KMS-11 (cell line): ENCODE results near the gene GALP.

Experiments
- H2AFZ ChIP-seq: fragments of 200-600 bp; sonication (generic); 2 replicates; pipeline ENCODE4 v1.6.1; 2016; ENCODE audit warnings: antibody characterized with exemption, mixed run types, low read depth
- H3K27ac ChIP-seq: fragments of 200-600 bp; sonication (generic); 2 replicates; pipeline ENCODE4 v1.6.1; 2016; ENCODE audit warnings: mild to moderate bottlenecking, mixed run types
- H3K27me3 ChIP-seq: fragments of 200-600 bp; sonication (generic); 2 replicates; pipeline ENCODE4 v1.6.1; 2017; ENCODE audit warnings: mild to moderate bottlenecking, low read depth, mixed run types, moderate library complexity; ENCODE audit not compliant: insufficient read depth
- H3K36me3 ChIP-seq: fragments of 200-600 bp; sonication (generic); 2 replicates; pipeline ENCODE4 v1.6.1; 2017; ENCODE audit warnings: mild to moderate bottlenecking, mixed run types; ENCODE audit not compliant: insufficient read depth
- H3K4me1 ChIP-seq: fragments of 200-600 bp; sonication (generic); 2 replicates; pipeline ENCODE4 v1.6.1; 2016; ENCODE audit warnings: mild to moderate bottlenecking, low read depth, mixed run types; ENCODE audit not compliant: poor library complexity, severe bottlenecking
- H3K4me2 ChIP-seq: fragments of 200-600 bp; sonication (generic); 2 replicates; pipeline ENCODE4 v1.7.0; 2016; ENCODE audit warnings: mild to moderate bottlenecking, mixed run types
- H3K4me3 ChIP-seq: fragments of 200-600 bp; sonication (generic); IDR thresholded peaks from 2 replicates; pipeline ENCODE4 v1.6.1; 2017; ENCODE audit warnings: low read depth, low read length, mixed read lengths; ENCODE audit not compliant: insufficient read depth
- H3K79me2 ChIP-seq: fragments of 200-600 bp; sonication (generic); 2 replicates; pipeline ENCODE4 v1.6.1; 2016; ENCODE audit warnings: low read depth, mixed run types; ENCODE audit not compliant: insufficient read depth
- H3K9ac ChIP-seq: fragments of 200-600 bp; sonication (generic); 2 replicates; pipeline ENCODE4 v1.6.1; 2016; ENCODE audit warnings: mild to moderate bottlenecking, mixed run types
- H4K20me1 ChIP-seq: fragments of 200-600 bp; sonication (generic); 2 replicates; pipeline ENCODE4 v1.6.1; 2016; ENCODE audit warnings: mild to moderate bottlenecking, mixed run types; ENCODE audit not compliant: insufficient read depth
- CTCF ChIP-seq: fragments of 200-600 bp; sonication (generic); conservative IDR thresholded peaks from 2 replicates; pipeline ENCODE4 v1.6.1; 2017; ENCODE audit warnings: low read depth, mild to moderate bottlenecking, antibody characterized with exemption, low read length, moderate library complexity, mixed read lengths

GALP gene

GRCh38 chr19:56221851-56222250 is 46.0 kb downstream of the GALP start:
- no peaks in the 10 kb centered on the region for H3K27me3 ChIP-seq

GRCh38 chr19:56222901-56223300 is 47.1 kb downstream of the GALP start:
- no peak overlapping the region for H3K9ac ChIP-seq
- H3K36me3 ChIP-seq, result no peaks in the 10 kb centered on the region
- no peaks in the 10 kb centered on the region for H3K27me3 ChIP-seq
- H3K4me3 ChIP-seq, result no peak overlapping the region
- H3K4me1 ChIP-seq, result no peaks in the 10 kb centered on the region
- H4K20me1 ChIP-seq, result no peaks in the 10 kb centered on the region
- H2AFZ ChIP-seq, result no peak overlapping the region
- H3K4me2 ChIP-seq, result no peak overlapping the region
- no peak for TF ChIP-seq CTCF
- H3K27ac ChIP-seq, result no peak overlapping the region
- no peaks in the 10 kb centered on the region for H3K79me2 ChIP-seq

More at GRCh38 chr19:56221851-56222250, 46.0 kb downstream of the GALP start:
- Histone ChIP-seq H3K36me3 (no peaks in the 10 kb centered on the region), H2AFZ (no peak overlapping the region), H3K4me1 (no peaks in the 10 kb centered on the region), H3K4me3 (no peak overlapping the region), H3K4me2 (no peak overlapping the region), H4K20me1 (no peaks in the 10 kb centered on the region), H3K27ac (no peak overlapping the region), H3K9ac (no peak overlapping the region), H3K79me2 (no peaks in the 10 kb centered on the region)
- TF ChIP-seq CTCF, result no peak

GRCh38 chr19:56223481-56223880 is 47.7 kb downstream of the GALP start:
- no peaks in the 10 kb centered on the region for H3K4me1 ChIP-seq
- no peak overlapping the region for H3K27ac ChIP-seq
- H3K36me3 ChIP-seq, result no peaks in the 10 kb centered on the region
- no peaks in the 10 kb centered on the region for H3K27me3 ChIP-seq
- H3K4me2 ChIP-seq, result no peak overlapping the region
- TF ChIP-seq CTCF, result no peak
- no peak overlapping the region for H3K4me3 ChIP-seq
- H4K20me1 ChIP-seq, result no peaks in the 10 kb centered on the region
- H3K79me2 ChIP-seq, result no peaks in the 10 kb centered on the region
- H2AFZ ChIP-seq, result no peak overlapping the region
- H3K9ac ChIP-seq, result no peak overlapping the region
